Activated T-cell treated with anti-CD3 and anti-CD28 coated beads, Interleukin-2, amount 50 U/mL, for 72 hours (primary cell): ENCODE data around the gene TTPAL. TPM values are rescaled to one million over a fixed set of nuclear protein-coding genes. Genes with fewer than 3 reads are reported as not detected.

Source experiments
- ATAC-seq, 2 donors: fragments of 150-1000 bp; cut with Tn5 transposase; replicated peaks in 1 of 2; 2 replicates each; pipeline ENCODE4 v1.10.0; 2021; ENCODE audit warnings: moderate library complexity in 2 of 2, mild to moderate bottlenecking in 1 of 2
- DNase-seq, 2 donors: peaks; one replicate each; pipeline ENCODE4 v3.0.0; 2021 to 2022; ENCODE audit warnings: mixed read lengths in 1 of 2
- H3K27ac Mint-ChIP-seq: one replicate; pipeline ENCODE4 v1.8.0; 2022; ENCODE audit warnings: mild to moderate bottlenecking, moderate library complexity, mixed read lengths
- H3K27me3 Mint-ChIP-seq: one replicate; pipeline ENCODE4 v1.8.0; 2022; ENCODE audit warnings: low read depth, mixed read lengths
- H3K36me3 Mint-ChIP-seq, 2 donors: one replicate each; pipeline ENCODE4 v1.8.0; 2022; ENCODE audit warnings: mixed read lengths in 2 of 2, mild to moderate bottlenecking in 1 of 2; ENCODE audit not compliant: insufficient read depth in 2 of 2
- H3K4me1 Mint-ChIP-seq: one replicate; pipeline ENCODE4 v1.8.0; 2022; ENCODE audit warnings: low read depth, mixed read lengths
- H3K4me3 Mint-ChIP-seq, 2 donors: one replicate each; pipeline ENCODE4 v1.8.0; 2022; ENCODE audit warnings: mild to moderate bottlenecking in 2 of 2, mixed read lengths in 2 of 2, moderate library complexity in 2 of 2
- H3K9me3 Mint-ChIP-seq, 2 donors: one replicate each; pipeline ENCODE4 v1.8.0; 2022; ENCODE audit warnings: mixed read lengths in 2 of 2
- total RNA-seq, 2 donors: library from RNA; stranded (reverse); gene quantifications; one replicate each; pipeline ENCODE4 v1.2.3, GENCODE V29; 2022

TTPAL gene
- total RNA-seq, 2 donors from 2014 or later: 15.9 to 21.0 TPM

- DNase-seq (no peak), ATAC-seq (no peak)
- no peaks in the 10 kb centered on the region for H3K9me3 Mint-ChIP-seq
- no peak overlapping the region for H3K4me3 Mint-ChIP-seq
- H3K27ac Mint-ChIP-seq: no peak overlapping the region
- H3K36me3 Mint-ChIP-seq: no peaks in the 10 kb centered on the region
- H3K4me1 Mint-ChIP-seq: no peaks in the 10 kb centered on the region
- H3K27me3 Mint-ChIP-seq: peaks cover 11% of the 10 kb centered on the region
Observed at GRCh38 chr20:44432618-44433577, 42.8 kb upstream of the TTPAL start.

- ATAC-seq (no peak), DNase-seq (no peak)
- peaks cover 11% of the 10 kb centered on the region for H3K27me3 Mint-ChIP-seq
- H3K36me3 Mint-ChIP-seq: no peaks in the 10 kb centered on the region
- no peaks in the 10 kb centered on the region for H3K9me3 Mint-ChIP-seq
- no peak overlapping the region for H3K4me3 Mint-ChIP-seq
- H3K4me1 Mint-ChIP-seq: no peaks in the 10 kb centered on the region
- H3K27ac Mint-ChIP-seq: no peak overlapping the region
Observed at GRCh38 chr20:44433751-44434538, 41.7 kb upstream of the TTPAL start.

- no peaks in the 10 kb centered on the region for H3K9me3 Mint-ChIP-seq
- no peak for DNase-seq
- no peak for ATAC-seq
- H3K4me3 Mint-ChIP-seq: no peak overlapping the region
- H3K27me3 Mint-ChIP-seq: peaks cover 11% of the 10 kb centered on the region
- H3K27ac Mint-ChIP-seq: no peak overlapping the region
- no peaks in the 10 kb centered on the region for H3K36me3 Mint-ChIP-seq
- no peaks in the 10 kb centered on the region for H3K4me1 Mint-ChIP-seq
Observed at GRCh38 chr20:44435630-44436335, 39.9 kb upstream of the TTPAL start.

GRCh38 chr20:44436393-44436792, 39.3 kb upstream of the TTPAL start:
- ATAC-seq (no peak), DNase-seq (no peak)
- H3K4me1 Mint-ChIP-seq: no peaks in the 10 kb centered on the region
- H3K27ac Mint-ChIP-seq: no peak overlapping the region
- H3K9me3 Mint-ChIP-seq: no peaks in the 10 kb centered on the region
- no peak overlapping the region for H3K4me3 Mint-ChIP-seq
- no peaks in the 10 kb centered on the region for H3K36me3 Mint-ChIP-seq
- peaks cover 11% of the 10 kb centered on the region for H3K27me3 Mint-ChIP-seq

GRCh38 chr20:44437497-44437896, 38.2 kb upstream of the TTPAL start:
- no peaks in the 10 kb centered on the region for H3K9me3 Mint-ChIP-seq
- ATAC-seq: no peak
- H3K36me3 Mint-ChIP-seq: no peaks in the 10 kb centered on the region
- H3K4me1 Mint-ChIP-seq: no peaks in the 10 kb centered on the region
- no peak overlapping the region for H3K4me3 Mint-ChIP-seq
- peaks cover 7% of the 10 kb centered on the region for H3K27me3 Mint-ChIP-seq
- H3K27ac Mint-ChIP-seq: no peak overlapping the region
- DNase-seq: no peak

GRCh38 chr20:44438782-44439181, 36.9 kb upstream of the TTPAL start:
- peak in 1 of 2 donors; percentile 11 for ATAC-seq
- H3K36me3 Mint-ChIP-seq: no peaks in the 10 kb centered on the region
- DNase-seq: no peak
- H3K4me3 Mint-ChIP-seq: no peak overlapping the region
- H3K4me1 Mint-ChIP-seq: no peaks in the 10 kb centered on the region
- H3K27me3 Mint-ChIP-seq: peaks cover 5% of the 10 kb centered on the region
- H3K27ac Mint-ChIP-seq: no peak overlapping the region
- no peaks in the 10 kb centered on the region for H3K9me3 Mint-ChIP-seq

GRCh38 chr20:44439318-44439717, 36.4 kb upstream of the TTPAL start:
- H3K4me3 Mint-ChIP-seq: no peak overlapping the region

GRCh38 chr20:44442298-44443070, 33.2 kb upstream of the TTPAL start:
- H3K27me3 Mint-ChIP-seq: peaks cover 5% of the 10 kb centered on the region
- no peak overlapping the region for H3K27ac Mint-ChIP-seq
- no peaks in the 10 kb centered on the region for H3K9me3 Mint-ChIP-seq
- ATAC-seq (no peak), DNase-seq (no peak)
- H3K4me3 Mint-ChIP-seq: no peak overlapping the region
- H3K4me1 Mint-ChIP-seq: no peaks in the 10 kb centered on the region
- no peaks in the 10 kb centered on the region for H3K36me3 Mint-ChIP-seq

More at GRCh38 chr20:44439318-44439717, 36.4 kb upstream of the TTPAL start:
- ATAC-seq (no peak), DNase-seq (no peak)
- Mint-ChIP-seq H3K27ac (no peak overlapping the region), H3K36me3 (no peaks in the 10 kb centered on the region), H3K27me3 (peaks cover 5% of the 10 kb centered on the region), H3K9me3 (no peaks in the 10 kb centered on the region), H3K4me1 (no peaks in the 10 kb centered on the region)

- H3K27me3 Mint-ChIP-seq: peaks cover 5% of the 10 kb centered on the region
- H3K27ac Mint-ChIP-seq: no peak overlapping the region
- H3K4me3 Mint-ChIP-seq: no peak overlapping the region
- no peak for ATAC-seq
- no peaks in the 10 kb centered on the region for H3K4me1 Mint-ChIP-seq
- H3K9me3 Mint-ChIP-seq: no peaks in the 10 kb centered on the region
- DNase-seq: no peak
- H3K36me3 Mint-ChIP-seq: no peaks in the 10 kb centered on the region
Observed at GRCh38 chr20:44445742-44446710, 29.6 kb upstream of the TTPAL start.

- H3K27me3 Mint-ChIP-seq: peaks cover 5% of the 10 kb centered on the region
- no peak overlapping the region for H3K4me3 Mint-ChIP-seq
- no peak overlapping the region for H3K27ac Mint-ChIP-seq
- no peaks in the 10 kb centered on the region for H3K4me1 Mint-ChIP-seq
- ATAC-seq (no peak), DNase-seq (no peak)
- no peaks in the 10 kb centered on the region for H3K9me3 Mint-ChIP-seq
- no peaks in the 10 kb centered on the region for H3K36me3 Mint-ChIP-seq
Observed at GRCh38 chr20:44447827-44448419, 27.8 kb upstream of the TTPAL start.

- Mint-ChIP-seq H3K4me3 (no peak overlapping the region), H3K4me1 (no peaks in the 10 kb centered on the region), H3K9me3 (no peaks in the 10 kb centered on the region), H3K36me3 (no peaks in the 10 kb centered on the region), H3K27me3 (no peaks in the 10 kb centered on the region), H3K27ac (no peak overlapping the region)
- ATAC-seq (no peak), DNase-seq (peak; percentile 10 to 23)
Observed at GRCh38 chr20:44448753-44449546, 26.7 kb upstream of the TTPAL start.
